ENCODE measurements around the gene RGS7. TPM values are rescaled to one million over a fixed set of nuclear protein-coding genes. Genes with fewer than 3 reads are reported as not detected.

The RGS7 gene
- total RNA-seq, 4 donors from 2014 or later: not detected

DNA sequence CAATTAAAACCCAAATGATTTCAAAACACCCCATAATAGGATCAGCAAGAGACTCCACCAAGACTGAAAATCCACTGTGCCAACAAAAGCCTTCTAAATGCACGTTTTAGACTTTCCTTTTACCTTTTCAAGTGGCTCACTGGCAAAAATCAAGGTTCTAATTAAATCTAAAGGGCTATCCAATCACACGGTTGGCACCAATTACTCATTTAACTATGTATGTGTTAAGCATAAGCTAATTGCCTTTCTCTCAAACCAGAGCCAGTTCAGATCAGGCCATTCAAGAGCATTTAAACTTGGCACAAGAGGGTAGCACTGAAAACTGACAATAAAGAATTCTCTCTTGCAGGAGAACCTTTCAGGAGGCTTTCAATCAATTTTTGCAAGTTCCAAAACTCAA, 139.5 kb downstream of the RGS7 start:
- TF ChIP-seq POLR2A (IDR thresholded peaks at IDR 0.05) (no peak), CTCF (IDR thresholded peaks at IDR 0.05 in 4 of 5, conservative IDR thresholded peaks at IDR 0.05 in 1 of 5) (no peak)
- no peak for DNase-seq
- no peak overlapping the region for H3K4me3 ChIP-seq
- no peaks in the 10 kb centered on the region for H3K27me3 ChIP-seq
- H3K4me1 ChIP-seq: no peaks in the 10 kb centered on the region
- no peaks in the 10 kb centered on the region for H3K9me3 ChIP-seq
- no peak overlapping the region for H3K27ac ChIP-seq
- no peak for ATAC-seq
- no peaks in the 10 kb centered on the region for H3K36me3 ChIP-seq
- in situ Hi-C loops (cut with MboI; ENCODE audit: low sequenced_read_pairs in 4 of 4) (no loop called here), intact Hi-C loops (cut with DNase I; ENCODE audit: low total_unique reads) (no loop called here)

GRCh38 chr1:241215683-241216082, 141.3 kb downstream of the RGS7 start:
- no peaks in the 10 kb centered on the region for H3K27me3 ChIP-seq
- no peak for ATAC-seq
- in situ Hi-C loops (cut with MboI; ENCODE audit: low sequenced_read_pairs in 4 of 4): no loop called here
- H3K4me3 ChIP-seq: no peak overlapping the region
- no peaks in the 10 kb centered on the region for H3K9me3 ChIP-seq
- no peak overlapping the region for H3K27ac ChIP-seq
- DNase-seq: no peak
- H3K4me1 ChIP-seq: no peaks in the 10 kb centered on the region
- no peaks in the 10 kb centered on the region for H3K36me3 ChIP-seq
- intact Hi-C loops (cut with DNase I; ENCODE audit: low total_unique reads): no loop called here
- TF ChIP-seq POLR2A (IDR thresholded peaks at IDR 0.05) (no peak), CTCF (IDR thresholded peaks at IDR 0.05 in 4 of 5, conservative IDR thresholded peaks at IDR 0.05 in 1 of 5) (no peak)

DNA sequence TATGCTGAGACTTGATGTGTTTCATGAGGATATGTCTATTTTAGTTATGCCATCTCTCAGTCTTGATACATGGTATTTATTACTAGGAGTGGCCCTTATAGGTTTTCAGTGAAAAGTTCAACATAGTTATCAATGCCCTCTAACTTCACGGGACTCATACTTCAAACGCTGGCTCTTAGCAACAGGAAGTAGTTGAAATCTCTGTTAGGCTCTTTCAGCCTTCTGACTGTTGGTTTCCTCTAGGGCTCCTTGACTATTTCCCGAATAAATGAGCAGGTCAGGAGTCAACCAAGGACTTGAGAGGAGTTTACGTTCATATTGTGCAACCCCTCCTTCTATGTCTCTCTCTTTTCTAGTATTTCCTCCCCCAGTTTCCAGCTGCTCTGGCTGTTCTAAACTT, 141.8 kb downstream of the RGS7 start:
- no peaks in the 10 kb centered on the region for H3K27me3 ChIP-seq
- in situ Hi-C loops (cut with MboI; ENCODE audit: low sequenced_read_pairs in 4 of 4) (no loop called here), intact Hi-C loops (cut with DNase I; ENCODE audit: low total_unique reads) (no loop called here)
- H3K4me1 ChIP-seq: no peaks in the 10 kb centered on the region
- no peak for TF ChIP-seq CTCF (IDR thresholded peaks at IDR 0.05 in 4 of 5, conservative IDR thresholded peaks at IDR 0.05 in 1 of 5)
- no peak for TF ChIP-seq POLR2A (IDR thresholded peaks at IDR 0.05)
- H3K4me3 ChIP-seq: no peak overlapping the region
- H3K9me3 ChIP-seq: no peaks in the 10 kb centered on the region
- no peaks in the 10 kb centered on the region for H3K36me3 ChIP-seq
- ATAC-seq: no peak
- no peak for DNase-seq
- no peak overlapping the region for H3K27ac ChIP-seq

DNA sequence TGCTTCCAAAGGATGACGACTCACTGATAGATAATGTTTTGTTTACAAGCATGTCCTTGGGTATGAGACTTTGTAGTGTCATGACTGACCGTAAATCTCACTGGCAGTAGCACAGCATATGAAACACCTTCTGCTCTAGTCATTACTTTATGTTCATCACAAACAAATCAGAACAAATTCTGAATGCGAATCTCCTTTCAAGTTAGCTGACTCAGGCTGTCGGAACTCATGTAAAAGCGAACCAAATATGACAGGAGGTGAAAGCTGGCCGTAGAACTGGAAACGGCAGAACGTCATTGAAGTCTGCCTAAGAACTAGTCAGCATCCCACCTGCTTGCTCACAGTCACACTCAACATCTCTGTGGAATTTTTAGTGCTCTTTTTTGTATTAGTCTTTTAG, 143.9 kb downstream of the RGS7 start:
- TF ChIP-seq CTCF (IDR thresholded peaks at IDR 0.05 in 4 of 5, conservative IDR thresholded peaks at IDR 0.05 in 1 of 5) (no peak), POLR2A (IDR thresholded peaks at IDR 0.05) (no peak)
- DNase-seq: no peak
- no peaks in the 10 kb centered on the region for H3K9me3 ChIP-seq
- no peak for ATAC-seq
- H3K36me3 ChIP-seq: no peaks in the 10 kb centered on the region
- in situ Hi-C loops (cut with MboI; ENCODE audit: low sequenced_read_pairs in 4 of 4) (no loop called here), intact Hi-C loops (cut with DNase I; ENCODE audit: low total_unique reads) (no loop called here)
- no peaks in the 10 kb centered on the region for H3K4me1 ChIP-seq
- H3K27me3 ChIP-seq: no peaks in the 10 kb centered on the region
- H3K27ac ChIP-seq: no peak overlapping the region
- no peak overlapping the region for H3K4me3 ChIP-seq

DNA sequence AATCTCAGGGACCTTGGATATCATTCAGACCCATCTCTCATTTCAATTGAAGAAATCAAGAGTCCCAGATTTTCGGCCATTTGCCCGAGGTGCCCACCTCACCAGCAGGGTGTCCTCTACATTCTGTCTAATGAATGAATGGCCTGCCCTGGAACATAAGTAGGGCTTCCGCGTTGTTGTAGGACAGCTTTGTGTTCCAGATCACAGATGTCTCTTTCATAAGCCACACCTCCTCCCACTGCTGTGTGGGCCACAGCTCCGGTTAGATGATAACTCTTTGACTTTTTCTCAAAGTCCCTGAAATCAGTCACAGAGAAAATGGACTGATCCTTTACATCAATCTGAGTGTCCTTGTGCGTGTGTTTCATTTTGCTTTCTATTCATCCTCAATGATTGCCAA, 144.4 kb downstream of the RGS7 start:
- intact Hi-C loops (cut with DNase I; ENCODE audit: low total_unique reads) (no loop called here), in situ Hi-C loops (cut with MboI; ENCODE audit: low sequenced_read_pairs in 4 of 4) (no loop called here)

More for the DNA sequence above, 144.4 kb downstream of the RGS7 start:
- Histone ChIP-seq H3K36me3 (no peaks in the 10 kb centered on the region), H3K9me3 (no peaks in the 10 kb centered on the region), H3K4me1 (no peaks in the 10 kb centered on the region), H3K27me3 (no peaks in the 10 kb centered on the region), H3K4me3 (no peak overlapping the region), H3K27ac (no peak overlapping the region)
- DNase-seq (no peak), ATAC-seq (no peak)
- no peak for TF ChIP-seq CTCF (IDR thresholded peaks at IDR 0.05 in 4 of 5, conservative IDR thresholded peaks at IDR 0.05 in 1 of 5)
- TF ChIP-seq POLR2A (IDR thresholded peaks at IDR 0.05): no peak
